ENCODE data around the gene STARD7. TPM values are rescaled to one million over a fixed set of nuclear protein-coding genes. Genes with fewer than 3 reads are reported as not detected.
"Not testable (repeated sequence)": the region's sequence is repeated elsewhere in the genome, so short reads cannot be mapped to it uniquely, and the experiment has no call there.

Gene STARD7, protein sequence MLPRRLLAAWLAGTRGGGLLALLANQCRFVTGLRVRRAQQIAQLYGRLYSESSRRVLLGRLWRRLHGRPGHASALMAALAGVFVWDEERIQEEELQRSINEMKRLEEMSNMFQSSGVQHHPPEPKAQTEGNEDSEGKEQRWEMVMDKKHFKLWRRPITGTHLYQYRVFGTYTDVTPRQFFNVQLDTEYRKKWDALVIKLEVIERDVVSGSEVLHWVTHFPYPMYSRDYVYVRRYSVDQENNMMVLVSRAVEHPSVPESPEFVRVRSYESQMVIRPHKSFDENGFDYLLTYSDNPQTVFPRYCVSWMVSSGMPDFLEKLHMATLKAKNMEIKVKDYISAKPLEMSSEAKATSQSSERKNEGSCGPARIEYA
- total RNA-seq (2014; rRNA removed; shearing (Covaris generic)), result 170 and 177 TPM in 2 replicates
- 188 and 217 TPM in 2 replicates for polyA plus RNA-seq (2014; cell fraction: nucleus; rRNA removed)

DNA sequence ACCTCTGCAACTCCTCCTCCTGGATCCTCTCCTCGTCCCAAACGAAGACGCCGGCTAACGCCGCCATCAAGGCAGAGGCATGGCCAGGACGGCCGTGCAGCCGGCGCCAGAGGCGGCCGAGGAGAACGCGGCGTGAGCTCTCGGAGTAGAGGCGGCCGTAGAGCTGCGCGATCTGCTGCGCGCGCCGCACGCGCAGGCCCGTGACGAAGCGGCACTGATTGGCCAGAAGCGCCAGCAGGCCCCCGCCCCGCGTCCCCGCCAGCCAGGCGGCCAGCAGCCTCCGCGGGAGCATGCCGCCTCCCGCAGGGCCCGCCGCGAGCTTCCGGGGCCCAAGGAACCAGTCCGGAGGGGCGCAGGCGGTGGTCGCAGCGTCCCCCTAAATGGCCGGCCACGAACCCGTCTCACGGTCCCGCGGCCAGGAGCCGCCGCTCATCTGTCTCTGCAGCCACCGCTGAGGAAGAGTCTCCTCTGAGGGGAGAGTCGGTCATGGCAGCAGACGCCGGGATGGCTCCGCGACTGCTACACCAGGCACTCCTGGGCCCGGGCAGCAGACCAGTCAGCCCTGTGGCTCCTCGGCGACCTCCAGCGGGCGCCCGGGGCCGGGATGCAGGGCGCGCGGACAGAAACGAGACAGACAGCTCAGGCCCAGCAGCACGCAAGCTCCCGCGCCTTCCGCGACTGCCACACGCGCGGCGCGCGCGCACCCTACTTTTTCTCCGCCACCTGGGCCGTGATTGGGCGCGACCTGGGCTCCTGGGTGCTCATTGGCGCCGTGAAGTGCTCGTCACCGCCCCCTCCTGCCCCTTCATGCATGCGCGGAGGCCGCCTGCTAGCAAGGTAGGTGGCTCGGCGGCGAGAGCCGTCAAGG, at the start of gene STARD7:
TSS of gene STARD7 (minus strand) at position 685 of the 868 bp plus-strand sequence. CDS start at position 292, 393 bp downstream.
- DNase-seq (ENCODE audit: extremely low read depth, low read depth), result peak; percentile 97

DNA sequence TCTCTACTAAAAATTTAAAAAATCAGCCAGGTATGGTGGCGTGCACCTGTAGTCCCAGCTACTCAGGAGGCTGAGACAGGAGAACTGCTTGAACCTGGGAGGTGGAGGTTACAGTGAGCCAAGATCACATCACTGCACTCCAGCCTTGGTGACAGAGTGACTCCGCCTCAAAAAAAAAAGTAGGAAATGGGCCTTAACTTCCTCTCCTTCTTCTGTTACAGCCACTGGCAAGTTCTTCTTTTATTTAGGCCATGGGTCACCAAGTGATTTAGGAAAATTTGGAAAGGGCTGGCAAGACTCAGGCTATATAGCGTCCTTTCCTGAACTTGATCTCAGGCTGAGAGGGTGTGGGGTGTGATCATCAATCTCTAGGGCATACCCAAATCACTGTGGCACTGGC, 49.1 kb upstream of the STARD7 start:
- not testable (repeated sequence) for DNase-seq (ENCODE audit: extremely low read depth, low read depth)

DNA sequence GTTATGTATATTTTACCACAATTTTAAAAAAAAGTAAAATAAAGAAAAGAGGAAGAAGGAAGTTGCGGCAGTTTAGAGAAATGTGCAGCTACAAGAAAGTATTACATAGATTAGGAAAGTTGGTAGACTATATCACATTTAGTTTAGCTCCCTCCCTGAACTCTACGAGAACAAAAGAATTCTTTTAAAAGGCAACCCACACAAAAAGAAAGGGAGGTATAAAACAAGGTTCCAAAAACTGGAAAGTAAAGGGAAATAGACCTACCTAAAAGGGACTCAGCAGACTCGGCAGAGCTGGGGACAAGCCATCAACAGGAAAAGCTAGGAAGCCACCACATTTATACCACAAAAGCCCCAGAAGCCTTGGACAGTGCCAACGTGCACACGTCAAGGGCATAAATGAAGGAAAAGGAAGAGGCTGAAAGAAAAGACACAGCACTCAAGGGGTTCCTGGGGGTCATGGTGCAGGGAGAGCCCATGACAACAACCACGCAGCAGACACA, 48.0 kb upstream of the STARD7 start:
- DNase-seq (ENCODE audit: extremely low read depth, low read depth), result no peak

DNA sequence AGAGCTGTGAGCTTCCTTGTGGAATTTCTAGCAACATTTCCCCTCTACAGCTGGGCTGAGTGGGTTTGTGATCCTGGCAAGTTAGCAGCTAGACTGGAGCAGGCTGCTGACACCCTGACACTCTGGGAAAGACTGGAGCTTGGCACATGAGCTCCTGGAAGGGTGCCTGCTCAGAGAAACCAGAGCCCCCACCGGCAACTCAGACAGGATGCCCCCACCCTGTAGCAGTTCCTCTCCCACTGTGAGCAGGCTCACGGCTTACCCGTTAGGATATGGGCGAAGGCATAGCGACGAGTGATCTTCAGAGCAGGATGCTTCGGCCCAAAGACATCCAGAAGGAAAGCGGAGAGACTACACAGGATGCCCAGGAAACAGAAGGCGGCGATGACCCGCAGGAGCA, 45.9 kb upstream of the STARD7 start:
- DNase-seq (ENCODE audit: extremely low read depth, low read depth), result no peak

- DNase-seq (ENCODE audit: extremely low read depth, low read depth), result no peak
Measured at GRCh38 chr2:96253006-96253405, 44.4 kb upstream of the STARD7 start.

- DNase-seq (ENCODE audit: extremely low read depth, low read depth), result no peak
Measured at GRCh38 chr2:96252526-96252925, 43.9 kb upstream of the STARD7 start.

DNA sequence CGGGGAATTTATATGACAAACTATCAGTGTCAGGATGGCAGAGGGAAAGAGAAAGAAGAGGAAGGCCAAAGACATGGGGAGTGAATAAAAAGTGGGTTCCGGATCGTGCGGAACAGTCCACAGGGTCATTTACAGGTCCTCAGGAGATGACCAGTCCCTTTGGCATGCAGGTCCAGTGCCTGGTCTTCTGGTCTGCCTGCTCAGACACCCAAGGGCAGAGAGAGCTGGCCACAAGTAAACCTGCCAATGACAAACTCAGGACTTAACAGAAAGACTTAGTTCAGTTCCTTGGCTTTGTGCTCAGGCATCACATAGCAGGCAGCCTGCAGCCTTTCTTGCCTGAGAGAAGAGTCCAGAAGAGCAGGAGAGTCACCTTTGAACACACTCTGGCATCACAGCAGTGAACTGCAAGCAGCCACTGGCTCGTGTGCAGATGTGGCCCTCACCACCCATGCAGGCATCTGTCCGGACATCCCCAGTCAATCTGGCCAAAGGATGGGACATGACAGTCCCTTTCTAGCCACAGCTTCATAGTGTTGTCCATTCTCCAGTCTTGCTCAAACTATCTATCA, 43.2 kb upstream of the STARD7 start:
- peak; percentile 77 for DNase-seq (ENCODE audit: extremely low read depth, low read depth)

DNA sequence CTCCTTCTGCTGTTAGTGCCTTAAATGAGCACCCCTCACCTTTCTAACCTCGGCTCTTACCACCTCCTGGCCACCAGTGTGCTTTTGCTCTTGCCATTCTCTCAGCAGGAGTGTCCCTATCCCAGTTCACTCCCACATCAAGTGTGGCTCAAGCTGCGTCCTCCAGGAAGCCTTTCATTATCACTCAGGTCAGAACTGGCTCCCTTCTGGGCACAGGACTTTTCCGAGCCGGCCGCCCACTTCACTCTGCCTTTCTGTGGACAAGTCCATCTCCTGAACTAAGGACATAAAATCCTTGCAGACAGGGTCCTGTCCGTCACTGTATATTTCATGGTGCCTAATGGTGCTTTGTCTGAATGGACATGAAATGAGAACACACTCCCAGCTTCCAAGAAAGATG, 41.6 kb upstream of the STARD7 start:
- DNase-seq (ENCODE audit: extremely low read depth, low read depth), result no peak

DNA sequence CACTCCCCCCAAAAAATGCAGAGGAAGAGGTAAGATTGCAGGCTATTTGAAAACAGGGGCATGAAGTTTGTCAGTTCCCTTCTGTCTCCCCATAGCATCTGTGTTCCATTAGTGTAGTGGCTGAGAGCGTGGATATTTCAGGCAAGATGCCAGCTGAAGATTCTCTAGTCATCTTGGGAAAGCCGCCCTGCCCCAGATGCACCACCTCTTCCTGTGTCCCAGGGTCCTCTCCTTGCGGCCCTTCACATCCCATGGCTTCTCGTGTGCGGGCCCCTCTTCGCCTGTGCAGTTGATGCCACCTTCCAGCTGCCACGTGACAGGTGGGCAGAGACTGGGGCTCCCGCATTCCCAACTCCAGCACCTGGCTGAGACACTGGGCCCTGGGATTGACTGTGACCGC, 41.0 kb upstream of the STARD7 start:
- no peak for DNase-seq (ENCODE audit: extremely low read depth, low read depth)

DNA sequence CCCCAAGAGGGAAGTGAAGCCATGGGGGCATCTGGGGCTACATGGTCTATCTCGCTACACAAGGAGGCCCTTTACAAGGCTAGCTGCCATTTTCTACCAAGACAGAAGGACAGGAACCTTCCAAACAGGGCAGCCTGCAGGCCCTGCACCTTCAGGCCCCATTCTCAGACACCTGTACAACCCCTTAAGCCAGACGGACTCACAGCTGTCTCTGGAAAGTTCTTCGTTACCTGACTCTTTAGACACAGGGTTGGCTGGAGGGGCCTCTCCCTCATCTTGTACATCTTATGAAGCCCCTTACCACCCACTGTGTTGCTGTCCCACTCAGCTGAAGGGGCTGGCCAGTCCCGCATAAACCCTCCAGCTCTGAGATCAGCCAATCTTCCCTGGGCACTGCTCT, 40.0 kb upstream of the STARD7 start:
- no peak for DNase-seq (ENCODE audit: extremely low read depth, low read depth)

DNA sequence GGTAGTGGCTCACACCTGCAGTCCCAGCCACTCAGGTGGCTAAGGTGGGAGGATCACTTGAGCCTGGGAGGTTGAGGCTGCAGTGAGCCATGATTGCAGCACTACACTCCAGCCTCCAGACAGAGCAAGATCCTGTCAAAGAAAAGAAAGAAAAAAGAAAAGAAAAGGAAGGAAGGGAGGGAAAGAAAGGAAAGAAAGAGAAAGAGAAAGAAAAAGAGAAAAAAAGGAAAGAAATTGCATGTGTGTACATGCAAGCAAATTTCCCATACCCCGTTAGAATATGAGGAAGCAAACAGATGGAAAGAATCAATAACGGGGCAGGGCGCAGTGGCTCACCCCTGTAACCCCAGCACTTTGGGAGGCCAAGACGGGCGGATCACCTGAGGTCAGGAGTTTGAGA, 39.3 kb upstream of the STARD7 start:
- no peak for DNase-seq (ENCODE audit: extremely low read depth, low read depth)

DNA sequence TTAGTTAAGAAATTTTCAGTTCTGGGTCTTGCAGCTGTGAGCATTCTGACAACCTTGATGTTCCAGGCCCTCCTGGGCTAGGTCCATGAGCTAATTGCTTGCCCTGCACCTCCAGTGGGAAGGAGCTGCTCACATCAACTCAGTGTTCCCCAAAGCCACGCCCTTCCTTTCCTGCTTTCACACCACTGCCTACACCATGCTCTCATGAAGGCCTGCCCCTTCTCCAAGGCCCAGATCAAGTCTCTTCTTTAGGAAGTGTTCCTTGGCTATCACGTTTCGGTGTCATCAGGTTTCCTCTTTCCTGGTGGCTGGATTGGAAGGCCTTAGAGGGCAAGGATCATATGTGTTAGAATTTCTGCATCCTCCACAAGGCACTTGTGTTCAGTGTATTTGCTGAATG, 38.4 kb upstream of the STARD7 start:
- DNase-seq (ENCODE audit: extremely low read depth, low read depth), result no peak

DNA sequence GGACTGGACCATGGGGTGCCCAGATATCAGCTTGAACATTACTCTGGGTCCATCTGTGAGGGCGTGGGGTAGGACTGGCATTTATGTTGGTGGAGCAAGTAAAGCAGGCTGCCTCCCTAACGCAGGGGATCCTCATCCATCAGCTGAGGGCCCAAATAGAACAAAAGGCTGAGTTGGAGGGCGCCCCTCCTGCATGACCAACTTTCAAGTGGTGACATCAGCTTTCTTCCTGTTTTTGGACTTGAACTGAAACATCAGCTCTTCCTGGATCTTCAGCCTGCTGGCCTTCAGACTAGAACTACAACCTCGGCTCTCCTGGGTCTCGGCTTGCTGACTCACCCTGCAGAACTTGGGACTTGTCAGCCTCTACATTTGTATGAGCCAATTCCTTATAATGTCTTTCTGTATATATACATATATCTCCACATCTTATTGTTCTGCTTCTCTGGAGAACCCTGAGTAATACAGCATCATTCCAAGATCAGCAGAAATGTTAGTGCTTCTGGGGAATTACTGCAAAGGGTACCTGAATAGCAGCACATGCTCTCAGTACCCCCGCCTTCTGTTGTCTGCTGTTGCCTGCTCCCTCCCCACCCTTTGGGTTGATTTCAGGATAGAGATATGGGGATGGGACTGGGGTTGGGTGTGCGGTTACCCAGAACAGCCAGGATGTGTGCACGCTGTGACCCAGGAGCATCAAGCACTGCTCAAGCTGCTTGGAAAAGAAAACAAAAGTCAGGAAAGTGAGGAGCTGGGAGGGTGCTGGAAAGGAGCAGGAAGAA, 37.2 kb upstream of the STARD7 start:
- DNase-seq (ENCODE audit: extremely low read depth, low read depth), result no peak

- no peak for DNase-seq (ENCODE audit: extremely low read depth, low read depth)
Measured at GRCh38 chr2:96243843-96244242, 35.2 kb upstream of the STARD7 start.

DNA sequence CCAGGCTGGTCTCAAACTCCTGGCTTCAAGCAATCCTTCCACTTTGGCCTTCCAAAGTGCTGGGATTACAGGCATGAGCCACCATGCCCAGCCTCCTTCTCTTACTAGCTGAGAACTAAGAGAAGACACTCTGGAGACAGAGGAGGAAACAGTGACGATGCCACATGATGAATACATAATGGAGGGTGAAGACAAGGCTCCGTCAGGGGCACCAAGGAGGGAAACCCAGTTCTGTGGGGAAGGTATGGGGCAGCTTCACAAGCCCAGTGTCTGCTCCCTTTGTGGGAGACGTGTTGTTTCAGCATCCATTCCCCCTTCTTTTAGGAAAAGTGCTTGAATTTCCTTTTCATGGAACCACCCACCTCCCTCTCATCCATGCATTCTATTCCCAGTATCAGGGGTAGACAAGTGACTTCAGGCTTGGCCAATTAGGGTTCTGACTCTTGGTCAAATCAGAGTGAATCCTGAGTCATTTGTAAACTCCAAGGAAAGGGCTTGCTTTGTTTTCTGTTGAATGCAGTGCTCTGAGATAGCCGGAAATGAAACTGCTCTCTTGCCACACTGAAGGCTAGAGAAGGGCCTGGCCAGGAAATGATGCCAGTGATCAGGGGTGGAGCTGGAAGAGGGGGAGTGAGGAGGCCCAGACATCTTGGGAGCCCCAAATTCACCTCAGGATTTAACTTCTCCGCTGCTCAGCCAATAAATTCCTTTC, 33.4 kb upstream of the STARD7 start:
- no peak for DNase-seq (ENCODE audit: extremely low read depth, low read depth)

- no peak for DNase-seq (ENCODE audit: extremely low read depth, low read depth)
Measured at GRCh38 chr2:96241227-96241626, 32.6 kb upstream of the STARD7 start.

DNA sequence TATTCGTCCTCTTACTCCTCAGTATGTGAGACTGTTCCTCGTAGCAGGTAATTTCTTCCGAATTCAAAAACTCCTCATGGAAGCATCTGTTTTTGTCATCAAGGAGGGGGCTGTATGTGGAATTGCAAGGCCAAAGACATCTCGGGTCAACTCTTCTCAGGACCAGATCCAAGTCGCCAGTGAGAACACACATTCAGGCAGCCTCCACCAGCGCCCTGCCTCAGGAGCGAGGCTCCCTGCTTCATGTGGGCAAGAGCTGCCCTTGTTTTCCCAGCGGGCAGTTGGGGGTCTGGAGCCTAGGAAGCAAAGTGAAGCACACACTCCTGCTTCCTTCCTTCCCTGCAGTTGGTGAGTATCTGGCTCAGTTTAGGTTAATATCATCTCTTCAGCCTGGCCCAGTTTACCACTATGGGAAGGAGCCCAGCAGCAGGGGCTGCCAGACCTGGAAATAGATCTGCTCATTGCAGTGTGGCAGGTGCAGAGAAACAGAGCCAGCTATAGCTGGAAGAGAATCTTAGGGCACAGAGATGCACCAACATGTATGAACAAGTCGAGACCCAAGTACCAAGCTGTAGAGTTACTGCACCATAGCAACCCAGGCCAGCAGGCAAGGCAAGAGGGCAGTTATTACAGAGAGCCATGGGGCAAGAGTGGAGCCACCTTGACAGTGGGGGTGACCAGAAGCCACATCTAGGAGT, 31.9 kb upstream of the STARD7 start:
- DNase-seq (ENCODE audit: extremely low read depth, low read depth), result no peak

- no peak for DNase-seq (ENCODE audit: extremely low read depth, low read depth)
Measured at GRCh38 chr2:96239745-96240264, 31.2 kb upstream of the STARD7 start.

DNA sequence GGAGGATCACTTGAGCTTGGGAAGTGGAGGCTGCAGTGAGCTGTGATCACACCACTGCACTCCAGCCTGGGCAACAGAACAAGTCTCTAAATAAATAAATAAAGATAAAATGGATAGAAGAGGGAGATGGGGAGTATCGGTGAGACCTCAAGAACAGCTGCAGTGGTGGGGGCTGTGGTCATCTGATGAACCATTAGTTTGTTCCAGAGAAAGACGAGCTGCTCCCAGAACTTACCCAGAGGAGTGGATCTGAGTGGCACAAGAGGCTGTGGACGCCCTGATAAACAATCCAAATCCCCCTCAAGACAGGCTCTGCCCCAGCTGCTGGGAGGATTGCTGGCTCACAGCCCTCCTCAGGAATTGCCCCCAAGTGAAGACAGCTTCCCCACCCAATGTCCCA, 30.5 kb upstream of the STARD7 start:
- no peak for DNase-seq (ENCODE audit: extremely low read depth, low read depth)

All from NCI-H460 (cell line).